Measurements from ENCODE around the gene FASN. TPM values are rescaled to one million over a fixed set of nuclear protein-coding genes. Genes with fewer than 3 reads are reported as not detected.

FASN gene
- total and polyA plus RNA-seq, 2 of the 13 experiments (the other 11 are each of a cell fraction or from before 2014, with no cell fraction given): 51.7 to 101 TPM

GRCh38 chr17:82103553-82104451, 5.8 kb upstream of the FASN start (continued):
- TF ChIP-seq E2F2 (CRISPR knock-in tag; IDR thresholded peaks at IDR 0.05; ENCODE audit: borderline replicate concordance) (no peak), ZNF20 (CRISPR knock-in tag; IDR thresholded peaks at IDR 0.05) (no peak; the same call in 1 of the 2 replicates), SNRNP70 (IDR thresholded peaks at IDR 0.05; ENCODE audit: low read depth, low read length) (no peak), JUNB (CRISPR knock-in tag; IDR thresholded peaks at IDR 0.05; ENCODE audit: borderline replicate concordance) (no peak), ZBTB10 (CRISPR knock-in tag; IDR thresholded peaks at IDR 0.05; ENCODE audit: borderline replicate concordance) (peak; percentile 79; the same call in 1 of the 2 replicates), FUBP1 (CRISPR knock-in tag; IDR thresholded peaks at IDR 0.05; ENCODE audit: borderline replicate concordance) (no peak), PAX8 (CRISPR knock-in tag; IDR thresholded peaks at IDR 0.05; ENCODE audit: borderline replicate concordance) (no peak), TARDBP (CRISPR knock-in tag; IDR thresholded peaks at IDR 0.05) (peak; percentile 93), BRD4 (CRISPR knock-in tag; IDR thresholded peaks at IDR 0.05) (peak; percentile 90), SIX4 (CRISPR knock-in tag; IDR thresholded peaks at IDR 0.05) (peak; percentile 70), FLYWCH1 (CRISPR knock-in tag; IDR thresholded peaks at IDR 0.05) (no peak), XRCC5 (optimal IDR thresholded peaks at IDR 0.05; ENCODE audit: low read length) (no peak), ZNF574 (CRISPR knock-in tag; IDR thresholded peaks at IDR 0.05) (peak; percentile 83), ZNF354B (CRISPR knock-in tag; IDR thresholded peaks at IDR 0.05) (no peak), ESRRA (CRISPR knock-in tag; IDR thresholded peaks at IDR 0.05; ENCODE audit: low read depth) (peak; percentile 78), RFX1 (IDR thresholded peaks at IDR 0.05) (no peak)

Data from HepG2 (cell line).